Measurements from ENCODE around the gene UBAC2. TPM values are rescaled to one million over a fixed set of nuclear protein-coding genes. Genes with fewer than 3 reads are reported as not detected.

Gene UBAC2
- total and polyA plus RNA-seq, 2 donors, result 53.1 to 57.2 TPM

DNA sequence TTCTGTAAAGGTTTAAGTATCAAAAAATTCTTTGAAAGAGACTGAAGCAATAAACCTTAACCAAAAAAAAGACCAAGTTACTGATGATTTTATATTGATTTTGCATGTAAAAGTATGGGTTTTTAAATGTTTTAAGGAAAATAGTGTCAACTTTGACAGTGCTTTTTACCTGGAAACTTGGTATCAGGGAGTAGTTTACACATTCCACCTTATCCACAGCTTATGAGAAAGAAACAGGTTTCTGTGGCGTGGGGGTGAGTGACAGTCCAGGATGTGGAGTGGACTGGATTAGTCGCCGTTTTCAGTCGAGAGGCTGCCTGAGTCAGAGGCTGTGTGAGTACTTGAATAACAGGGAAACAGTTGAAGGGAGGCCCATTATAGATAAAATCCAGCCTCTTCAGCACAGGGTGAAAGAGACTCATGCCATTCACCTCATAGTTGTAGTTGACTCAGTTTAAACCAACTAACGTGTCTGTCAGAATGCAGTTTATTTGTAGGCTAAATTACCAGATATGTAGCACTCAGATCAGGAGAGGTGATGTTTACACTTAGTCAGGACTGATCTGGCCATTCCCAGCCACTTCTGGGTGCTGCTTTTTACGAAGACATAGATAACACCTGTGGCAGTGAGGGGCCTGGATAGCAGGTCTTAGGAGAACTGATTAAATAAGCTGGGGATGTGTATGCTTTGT lies 107.1 kb downstream of the UBAC2 start:
- no peak for DNase-seq (ENCODE audit: extremely low spot score)
- H3K27ac ChIP-seq (ENCODE audit: low read depth), result no peak overlapping the region
- H3K36me3 ChIP-seq (ENCODE audit: insufficient read depth), result no peaks in the 10 kb centered on the region
- WGBS, result 36% methylated on average over 6 of the region's 6 CpGs
- no peaks in the 10 kb centered on the region for H3K4me1 ChIP-seq (ENCODE audit: insufficient read depth)
- no peak overlapping the region for H3K4me3 ChIP-seq (ENCODE audit: low read depth, low read length)

DNA sequence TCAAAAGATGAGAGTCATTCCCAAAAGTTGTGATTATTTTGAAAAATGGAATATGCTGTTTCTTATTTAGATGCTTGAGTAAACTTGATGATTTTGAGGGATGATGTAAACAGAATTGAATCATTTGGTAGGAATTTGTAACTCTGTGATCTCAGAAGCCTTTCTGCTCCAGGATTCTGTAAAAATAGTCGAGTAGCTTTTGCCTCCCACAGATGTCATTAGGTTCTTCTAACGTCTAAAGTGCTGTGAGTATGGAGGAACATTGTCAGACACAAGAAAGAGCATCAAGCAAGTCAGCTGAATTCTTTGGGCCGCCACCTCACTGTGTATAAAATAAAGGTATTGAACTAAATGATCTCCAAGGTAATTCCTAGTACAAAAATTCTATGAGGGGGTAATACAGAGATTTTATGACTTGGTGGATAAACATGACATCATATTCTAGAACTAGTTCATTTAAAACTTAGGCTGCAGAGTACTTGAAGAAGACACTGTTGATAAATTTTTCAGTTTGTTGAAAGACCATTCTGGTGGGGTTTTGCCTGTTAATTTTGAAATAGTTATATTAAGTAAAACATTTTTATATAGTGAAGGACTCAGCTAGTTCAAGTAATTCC lies 107.9 kb downstream of the UBAC2 start:
- H3K36me3 ChIP-seq (ENCODE audit: insufficient read depth), result no peaks in the 10 kb centered on the region
- H3K4me3 ChIP-seq (ENCODE audit: low read depth, low read length), result no peak overlapping the region
- no peaks in the 10 kb centered on the region for H3K4me1 ChIP-seq (ENCODE audit: insufficient read depth)
- no peak for DNase-seq (ENCODE audit: extremely low spot score)
- WGBS, result 53% methylated on average over 3 of the region's 3 CpGs
- no peak overlapping the region for H3K27ac ChIP-seq (ENCODE audit: low read depth)

DNA sequence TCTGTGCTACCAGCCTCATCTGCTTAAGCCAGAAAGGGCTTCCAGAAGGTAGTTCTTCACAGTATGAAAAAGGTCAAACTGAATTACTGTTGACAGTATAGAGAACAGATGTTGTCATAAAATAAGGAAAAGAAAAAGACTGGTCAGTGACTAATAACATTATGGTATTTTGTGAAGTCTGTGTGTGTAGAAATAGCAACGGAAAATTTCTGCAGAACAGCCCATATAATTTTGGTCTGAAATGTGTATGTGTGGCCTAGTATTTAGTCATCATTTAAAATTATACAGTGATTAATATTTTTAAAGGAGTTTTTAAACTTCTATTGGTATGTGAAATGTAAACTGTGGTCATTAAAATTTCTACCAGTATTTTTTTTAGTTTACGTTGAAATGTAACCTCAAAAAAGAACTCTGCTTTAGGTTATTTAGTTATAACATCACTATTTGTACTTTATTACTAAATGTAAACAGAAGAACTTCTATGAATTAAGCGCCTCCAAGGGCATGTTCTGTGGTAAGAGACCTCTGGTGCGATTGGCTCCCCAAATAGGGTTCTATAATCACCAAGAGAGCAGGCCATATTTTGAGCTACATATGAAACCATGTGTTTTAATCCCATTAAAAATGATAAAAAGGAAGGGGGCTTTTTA lies 109.9 kb downstream of the UBAC2 start:
- no peak for DNase-seq (ENCODE audit: extremely low spot score)
- Histone ChIP-seq H3K36me3 (ENCODE audit: insufficient read depth) (no peaks in the 10 kb centered on the region), H3K4me1 (ENCODE audit: insufficient read depth) (no peaks in the 10 kb centered on the region), H3K27ac (ENCODE audit: low read depth) (no peak overlapping the region), H3K4me3 (ENCODE audit: low read depth, low read length) (no peak overlapping the region)
- 69% methylated on average over 4 of the region's 4 CpGs for WGBS

DNA sequence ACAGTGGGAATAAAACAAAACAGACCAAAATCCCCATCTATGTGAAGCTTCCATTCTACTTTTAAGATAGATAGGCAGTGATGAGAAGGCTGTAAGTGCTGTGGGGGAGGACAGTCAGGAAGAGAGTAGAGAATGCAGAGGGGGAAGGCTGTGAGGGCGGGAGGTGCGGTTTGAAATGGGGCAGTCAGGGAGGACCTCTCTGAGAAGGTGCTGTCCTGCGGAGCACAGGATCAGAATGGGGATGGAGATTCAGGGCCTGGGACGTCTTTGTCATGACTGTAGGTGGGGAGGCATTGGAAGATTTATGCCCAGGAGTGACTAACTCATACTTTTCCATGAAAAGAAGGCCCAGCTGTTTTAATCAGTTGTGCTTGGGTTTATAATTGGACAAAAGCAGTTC lies 110.5 kb downstream of the UBAC2 start:
- no peak overlapping the region for H3K27ac ChIP-seq (ENCODE audit: low read depth)
- WGBS, result 87% methylated on average over 4 of the region's 4 CpGs
- no peak for DNase-seq (ENCODE audit: extremely low spot score)
- H3K4me3 ChIP-seq (ENCODE audit: low read depth, low read length), result no peak overlapping the region
- H3K4me1 ChIP-seq (ENCODE audit: insufficient read depth), result no peaks in the 10 kb centered on the region
- no peaks in the 10 kb centered on the region for H3K36me3 ChIP-seq (ENCODE audit: insufficient read depth)

DNA sequence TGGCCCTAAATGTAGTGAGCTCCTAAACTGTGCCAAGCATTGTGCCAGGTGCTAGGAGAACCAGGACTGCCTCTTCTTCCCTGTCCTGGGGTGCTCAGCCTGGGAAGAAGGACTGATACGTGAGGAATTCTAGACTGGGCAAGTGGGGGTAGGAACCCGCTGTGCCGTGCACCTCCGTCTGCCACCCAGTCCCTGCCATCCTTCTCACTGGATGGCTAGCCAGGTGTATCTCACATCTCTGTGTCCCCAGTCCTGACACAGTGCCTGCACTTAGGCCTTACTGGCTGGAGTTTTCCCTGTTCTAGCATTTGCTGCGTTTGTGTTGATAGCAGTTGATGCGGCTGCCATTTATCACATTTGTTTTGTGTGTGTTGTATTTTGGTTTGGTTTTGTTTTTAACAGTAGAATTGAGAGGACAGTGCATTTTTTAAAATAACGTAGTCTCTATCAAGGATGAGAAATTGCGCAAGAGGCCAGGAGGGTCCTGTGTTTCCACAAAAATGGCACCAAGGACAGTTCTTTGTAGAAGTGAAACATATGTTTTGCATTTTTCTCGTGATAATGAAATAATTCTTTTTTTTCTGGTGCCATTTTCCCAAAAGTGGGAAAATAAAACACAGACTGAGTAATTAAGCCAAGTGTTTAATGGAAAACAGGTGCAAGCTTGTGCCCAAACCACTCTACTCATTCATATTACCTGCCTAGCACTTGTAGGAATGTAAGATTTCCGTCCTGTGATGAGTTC lies 111.3 kb downstream of the UBAC2 start:
- Histone ChIP-seq H3K4me1 (ENCODE audit: insufficient read depth) (no peaks in the 10 kb centered on the region), H3K36me3 (ENCODE audit: insufficient read depth) (no peaks in the 10 kb centered on the region), H3K27ac (ENCODE audit: low read depth) (no peak overlapping the region), H3K4me3 (ENCODE audit: low read depth, low read length) (no peak overlapping the region)
- DNase-seq (ENCODE audit: extremely low spot score), result no peak
- WGBS, result 92% methylated on average over 10 of the region's 10 CpGs

DNA sequence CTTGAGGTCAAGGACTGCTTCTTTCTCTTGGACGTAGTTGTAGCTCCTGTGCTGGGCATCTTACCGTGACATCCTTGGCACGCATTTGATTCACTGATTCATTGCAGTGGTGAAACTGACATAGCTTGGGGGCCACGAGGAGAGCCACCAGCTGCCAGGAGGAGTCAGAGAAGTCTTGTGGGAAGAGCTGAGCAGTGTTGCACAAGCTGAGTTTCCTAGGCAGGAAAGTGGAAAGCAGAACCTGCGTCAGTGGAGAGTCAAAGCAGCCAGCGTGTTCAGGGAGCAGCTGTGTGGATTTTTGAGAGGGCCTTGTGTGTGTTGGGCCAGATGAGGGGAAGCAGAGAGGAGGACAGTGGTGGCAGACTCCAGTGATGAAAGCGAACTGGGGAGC lies 111.8 kb downstream of the UBAC2 start:
- WGBS, result 85% methylated on average over 7 of the region's 7 CpGs
- no peaks in the 10 kb centered on the region for H3K4me1 ChIP-seq (ENCODE audit: insufficient read depth)
- no peaks in the 10 kb centered on the region for H3K36me3 ChIP-seq (ENCODE audit: insufficient read depth)
- no peak overlapping the region for H3K27ac ChIP-seq (ENCODE audit: low read depth)
- no peak for DNase-seq (ENCODE audit: extremely low spot score)
- no peak overlapping the region for H3K4me3 ChIP-seq (ENCODE audit: low read depth, low read length)

DNA sequence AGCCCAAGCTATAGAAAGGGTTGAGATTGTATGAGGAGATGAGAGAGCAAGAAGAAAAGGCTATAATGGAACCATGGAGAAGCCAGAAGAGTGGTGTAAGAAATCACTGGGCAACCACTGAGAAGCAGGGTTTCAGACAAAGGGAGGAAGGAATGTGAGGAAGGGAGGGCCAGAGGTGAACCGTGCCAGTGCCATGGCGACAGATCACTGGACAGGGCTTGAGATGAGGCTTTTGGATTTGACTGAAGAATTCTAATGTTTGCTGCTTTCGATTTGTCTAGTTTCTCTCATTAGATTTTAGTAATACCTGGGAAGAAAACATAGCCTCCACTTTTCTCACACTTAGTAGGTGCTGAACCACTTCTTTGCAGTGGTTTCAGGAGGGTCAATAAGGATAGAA lies 112.8 kb downstream of the UBAC2 start:
- DNase-seq (ENCODE audit: extremely low spot score), result no peak
- no peaks in the 10 kb centered on the region for H3K36me3 ChIP-seq (ENCODE audit: insufficient read depth)
- 86% methylated on average over 3 of the region's 3 CpGs for WGBS
- no peak overlapping the region for H3K4me3 ChIP-seq (ENCODE audit: low read depth, low read length)
- H3K27ac ChIP-seq (ENCODE audit: low read depth), result no peak overlapping the region
- H3K4me1 ChIP-seq (ENCODE audit: insufficient read depth), result no peaks in the 10 kb centered on the region

DNA sequence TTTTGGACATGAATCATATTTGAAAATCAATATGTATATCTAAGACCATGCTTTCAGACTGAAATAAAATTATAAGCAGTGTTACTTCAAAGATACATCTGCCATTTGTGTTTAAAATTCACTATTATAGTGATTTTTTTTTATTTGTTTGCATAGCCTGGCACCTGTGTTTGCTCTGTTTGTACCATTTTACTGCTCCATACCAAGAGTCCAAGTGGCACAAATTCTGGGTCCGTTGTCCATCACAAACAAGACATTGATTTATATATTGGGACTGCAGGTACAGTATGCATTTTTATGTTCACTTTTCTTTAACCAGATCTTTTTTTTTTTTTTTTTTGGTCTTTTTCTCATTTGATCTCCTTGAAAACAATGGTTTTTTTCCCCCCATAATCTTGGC lies 113.3 kb downstream of the UBAC2 start:
- H3K4me3 ChIP-seq (ENCODE audit: low read depth, low read length), result no peak overlapping the region
- no peaks in the 10 kb centered on the region for H3K4me1 ChIP-seq (ENCODE audit: insufficient read depth)
- DNase-seq (ENCODE audit: extremely low spot score), result no peak
- no peak overlapping the region for H3K27ac ChIP-seq (ENCODE audit: low read depth)
- 90% methylated on average over 1 of the region's 1 CpG for WGBS
- H3K36me3 ChIP-seq (ENCODE audit: insufficient read depth), result no peaks in the 10 kb centered on the region

DNA sequence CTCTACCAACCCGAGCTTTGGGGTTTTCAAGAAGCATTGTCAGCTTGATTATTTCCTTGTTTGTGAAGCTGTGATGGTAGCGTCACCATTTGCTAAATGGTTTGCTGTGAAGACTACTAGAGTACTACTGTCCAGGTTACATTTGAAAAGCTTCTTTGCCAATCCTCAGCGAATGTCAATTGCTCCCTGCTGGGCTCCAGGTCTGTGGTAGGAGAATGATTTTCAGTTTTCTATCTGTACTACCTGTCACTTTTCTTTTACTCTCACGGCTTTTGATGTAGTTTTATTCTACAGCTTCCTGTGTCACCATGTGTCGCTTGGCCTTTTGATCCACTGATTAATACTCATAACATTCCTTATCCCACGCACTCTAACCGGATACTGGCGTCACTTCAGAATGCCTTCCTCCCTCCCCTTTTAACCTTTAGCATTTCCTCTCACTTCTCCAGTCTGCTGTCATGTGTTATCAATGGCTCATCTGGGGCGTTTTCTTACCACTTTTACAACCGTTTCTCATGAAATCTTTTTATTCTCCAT lies 114.1 kb downstream of the UBAC2 start:
- Histone ChIP-seq H3K4me3 (ENCODE audit: low read depth, low read length) (no peak overlapping the region), H3K27ac (ENCODE audit: low read depth) (no peak overlapping the region), H3K4me1 (ENCODE audit: insufficient read depth) (no peaks in the 10 kb centered on the region), H3K36me3 (ENCODE audit: insufficient read depth) (no peaks in the 10 kb centered on the region)
- no peak for DNase-seq (ENCODE audit: extremely low spot score)
- 67% methylated on average over 10 of the region's 10 CpGs for WGBS

DNA sequence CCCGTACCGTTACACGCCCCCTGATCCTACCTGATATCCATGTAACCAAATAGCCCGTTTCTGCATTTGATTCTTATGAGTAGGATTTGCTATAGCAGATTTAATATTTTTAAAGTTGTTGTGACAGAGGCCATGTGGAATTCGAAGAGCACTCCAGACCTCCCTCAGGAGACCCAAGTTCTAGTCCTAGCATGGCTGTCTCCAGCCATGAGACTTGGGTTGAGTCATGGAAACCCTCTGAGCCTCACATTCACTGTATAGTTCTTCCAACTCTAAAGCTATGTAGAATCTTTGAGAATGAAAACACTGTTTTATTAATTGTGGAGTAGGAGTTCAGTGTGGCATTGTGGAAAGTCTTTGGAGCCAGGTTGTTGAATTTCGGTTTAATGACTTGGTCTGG lies 114.5 kb downstream of the UBAC2 start:
- H3K4me1 ChIP-seq (ENCODE audit: insufficient read depth), result no peaks in the 10 kb centered on the region
- H3K27ac ChIP-seq (ENCODE audit: low read depth), result no peak overlapping the region
- H3K36me3 ChIP-seq (ENCODE audit: insufficient read depth), result no peaks in the 10 kb centered on the region
- no peak overlapping the region for H3K4me3 ChIP-seq (ENCODE audit: low read depth, low read length)
- no peak for DNase-seq (ENCODE audit: extremely low spot score)
- 86% methylated on average over 6 of the region's 6 CpGs for WGBS

DNA sequence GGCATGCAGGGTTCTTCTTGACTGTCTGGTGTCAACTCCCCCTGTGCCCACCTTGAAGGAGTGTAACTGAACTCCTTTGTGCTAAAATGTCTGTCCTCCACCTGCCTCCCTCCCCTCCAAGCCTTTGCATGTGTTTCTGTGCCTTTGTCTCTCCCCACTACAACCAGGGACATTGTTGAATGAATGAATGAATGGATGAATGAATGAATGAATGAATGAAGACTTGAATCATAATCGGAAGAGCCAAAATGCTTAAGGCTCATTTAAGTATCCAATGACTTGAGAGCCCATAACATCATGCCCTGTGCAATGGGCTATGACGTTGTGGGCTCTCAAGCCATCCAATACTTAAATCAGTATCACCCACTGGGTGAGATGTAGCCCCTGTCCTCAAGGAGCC lies 115.6 kb downstream of the UBAC2 start:
- H3K27ac ChIP-seq (ENCODE audit: low read depth), result no peak overlapping the region
- H3K4me3 ChIP-seq (ENCODE audit: low read depth, low read length), result no peak overlapping the region
- no peaks in the 10 kb centered on the region for H3K36me3 ChIP-seq (ENCODE audit: insufficient read depth)
- no peaks in the 10 kb centered on the region for H3K4me1 ChIP-seq (ENCODE audit: insufficient read depth)
- WGBS, result 97% methylated on average over 2 of the region's 2 CpGs
- no peak for DNase-seq (ENCODE audit: extremely low spot score)

DNA sequence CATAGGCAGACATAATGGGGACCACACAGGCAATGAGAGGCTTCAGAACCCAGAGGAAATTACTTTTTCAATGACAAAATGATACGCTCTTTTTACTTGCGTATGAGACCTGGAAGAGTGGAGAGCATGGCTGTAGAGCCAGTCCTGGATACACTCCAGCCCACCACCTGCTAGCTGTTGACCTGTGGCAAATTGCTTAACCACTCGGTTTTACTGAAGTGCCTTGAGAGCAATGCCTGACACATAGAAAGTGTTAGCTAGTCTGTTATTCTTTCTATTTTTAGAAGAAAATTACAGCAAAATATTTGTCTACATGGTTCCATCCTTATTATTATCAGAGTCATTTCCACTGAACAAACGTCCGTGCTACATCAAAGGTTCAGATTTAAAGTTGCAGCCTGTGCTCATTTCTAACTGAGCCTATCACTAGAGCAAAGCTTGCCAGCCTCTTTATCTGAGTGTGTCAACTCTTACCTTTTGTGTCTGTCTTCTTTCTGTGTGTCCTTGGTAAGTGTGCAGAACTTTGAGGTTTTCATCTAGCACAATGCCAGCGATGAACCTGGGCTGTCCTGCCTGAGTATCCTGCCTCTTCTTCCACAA lies 116.1 kb downstream of the UBAC2 start:
- no peak for DNase-seq (ENCODE audit: extremely low spot score)
- no peak overlapping the region for H3K27ac ChIP-seq (ENCODE audit: low read depth)
- no peak overlapping the region for H3K4me3 ChIP-seq (ENCODE audit: low read depth, low read length)
- no peaks in the 10 kb centered on the region for H3K4me1 ChIP-seq (ENCODE audit: insufficient read depth)
- H3K36me3 ChIP-seq (ENCODE audit: insufficient read depth), result no peaks in the 10 kb centered on the region
- 77% methylated on average over 6 of the region's 6 CpGs for WGBS

DNA sequence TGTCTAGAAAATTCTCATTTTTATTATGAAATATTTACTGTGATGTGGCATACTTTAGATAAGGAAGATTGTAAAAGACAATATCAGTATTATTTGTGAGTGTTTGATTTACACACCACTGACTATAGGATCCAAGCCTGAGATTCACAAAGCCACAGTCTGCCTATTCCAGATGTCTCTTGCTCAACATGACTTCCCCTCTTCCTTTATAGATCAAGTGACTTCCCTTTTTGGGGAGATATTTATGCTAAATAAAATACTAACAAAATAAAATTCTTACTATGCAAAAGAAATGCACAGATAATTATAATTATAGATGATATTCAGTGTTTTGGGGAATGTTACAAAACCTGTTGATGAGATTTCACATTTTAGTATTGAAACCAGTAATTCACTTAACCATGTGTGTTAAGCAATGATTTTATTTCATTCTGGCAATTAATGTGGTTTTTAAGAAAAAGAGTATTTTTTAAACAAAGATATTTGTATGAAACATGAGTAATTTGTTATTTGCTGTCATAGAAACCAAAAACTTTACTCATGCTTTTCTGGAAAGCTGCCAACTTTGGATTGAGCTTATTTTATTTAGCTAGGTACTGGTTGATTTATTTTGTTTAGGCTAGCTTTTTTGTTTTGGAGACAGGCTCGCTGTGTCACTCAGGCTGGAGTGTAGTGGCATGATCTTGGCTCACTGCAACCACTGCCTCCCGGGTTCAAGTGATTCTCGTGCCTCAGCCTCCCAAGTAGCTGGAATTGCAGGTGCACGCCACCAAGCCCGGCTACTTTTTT lies 120.2 kb downstream of the UBAC2 start:
- 57% methylated on average over 5 of the region's 5 CpGs for WGBS
- H3K4me1 ChIP-seq (ENCODE audit: insufficient read depth), result no peaks in the 10 kb centered on the region
- H3K27ac ChIP-seq (ENCODE audit: low read depth), result no peak overlapping the region
- DNase-seq (ENCODE audit: extremely low spot score), result peak; percentile 20
- H3K36me3 ChIP-seq (ENCODE audit: insufficient read depth), result no peaks in the 10 kb centered on the region
- H3K4me3 ChIP-seq (ENCODE audit: low read depth, low read length), result no peak overlapping the region
